Right atrium auricular region (tissue), 2 donors: Measurements from ENCODE around the gene KLHL21. TPM values are rescaled to one million over a fixed set of nuclear protein-coding genes. Genes with fewer than 3 reads are reported as not detected.
"Not testable (repeated sequence)": the region's sequence is repeated elsewhere in the genome, so short reads cannot be mapped to it uniquely, and the experiment has no call there.

Experiments used
- DNase-seq: peaks from one replicate; pipeline ENCODE4 v3.0.0-alpha.2; 2019; ENCODE audit warnings: low spot score
- H3K27ac ChIP-seq, 2 donors: fragments of 200-600 bp; sonication (generic); 1 replicate in 1 of 2; 2 replicates in 1 of 2; pipeline ENCODE4 v1.5.1; 2016 to 2019
- H3K27me3 ChIP-seq, 2 donors: fragments of 200-600 bp; sonication (generic); one replicate each; pipeline versions ENCODE4 v1.5.1 to v1.6.0; 2017 to 2019
- H3K36me3 ChIP-seq: fragments of 200-600 bp; sonication (generic); one replicate; pipeline ENCODE4 v1.5.1; 2016
- H3K4me1 ChIP-seq, 2 donors: fragments of 200-600 bp; sonication (generic); one replicate each; pipeline versions ENCODE4 v1.5.1 to v1.6.0; 2017 to 2019
- H3K4me3 ChIP-seq, 2 donors: fragments of 200-600 bp; sonication (generic); 1 replicate in 1 of 2; 2 replicates in 1 of 2; pipeline ENCODE4 v1.5.1; 2017 to 2019; ENCODE audit warnings: mild to moderate bottlenecking in 1 of 2, moderate library complexity in 1 of 2
- H3K9me3 ChIP-seq, 2 donors: fragments of 200-600 bp; sonication (generic); one replicate each; pipeline ENCODE4 v1.5.1; 2019
- total RNA-seq, 2 donors: library from RNA; depleted of rRNA; stranded (reverse); fragments of >200 nt; gene quantifications; one replicate each; pipeline ENCODE4 v1.1.0, GENCODE V29; 2016
- TF ChIP-seq, protein P1 (sequence below), 2 donors: fragments of 200-600 bp; sonication (generic); IDR thresholded peaks; one replicate each; pipeline ENCODE4 v1.5.1; 2019; ENCODE audit warnings: antibody characterized with exemption in 2 of 2

Gene KLHL21
- total RNA-seq, 2 donors from 2014 or later = 61.6 to 83.0 TPM

DNA sequence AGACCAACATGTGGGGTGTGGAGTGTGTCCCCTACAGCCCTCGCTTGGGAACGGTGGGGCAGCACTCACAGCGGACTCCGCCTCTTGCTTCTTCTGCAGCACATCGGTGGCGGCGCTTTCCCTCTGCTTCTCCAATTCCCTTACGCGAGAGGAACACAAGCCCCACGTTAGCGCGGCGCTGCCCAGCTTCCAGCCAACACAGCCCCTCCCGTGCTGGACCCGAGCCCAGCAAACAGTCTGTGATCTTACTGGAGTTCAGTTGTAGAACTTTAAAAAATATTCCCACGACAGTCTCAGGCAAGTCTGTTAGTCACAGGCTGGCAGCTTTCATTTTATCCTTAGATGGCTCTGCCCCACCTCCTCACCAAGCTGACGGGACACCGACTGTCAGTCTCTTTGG lies 35.6 kb upstream of the KLHL21 start:
- H3K36me3 ChIP-seq = peaks cover 80% of the 10 kb centered on the region
- no peaks in the 10 kb centered on the region for H3K4me1 ChIP-seq
- no peaks in the 10 kb centered on the region for H3K27me3 ChIP-seq
- peak; percentile 94 for DNase-seq
- H3K9me3 ChIP-seq = no peaks in the 10 kb centered on the region
- no peak overlapping the region for H3K4me3 ChIP-seq
- TF ChIP-seq, protein P1, sequence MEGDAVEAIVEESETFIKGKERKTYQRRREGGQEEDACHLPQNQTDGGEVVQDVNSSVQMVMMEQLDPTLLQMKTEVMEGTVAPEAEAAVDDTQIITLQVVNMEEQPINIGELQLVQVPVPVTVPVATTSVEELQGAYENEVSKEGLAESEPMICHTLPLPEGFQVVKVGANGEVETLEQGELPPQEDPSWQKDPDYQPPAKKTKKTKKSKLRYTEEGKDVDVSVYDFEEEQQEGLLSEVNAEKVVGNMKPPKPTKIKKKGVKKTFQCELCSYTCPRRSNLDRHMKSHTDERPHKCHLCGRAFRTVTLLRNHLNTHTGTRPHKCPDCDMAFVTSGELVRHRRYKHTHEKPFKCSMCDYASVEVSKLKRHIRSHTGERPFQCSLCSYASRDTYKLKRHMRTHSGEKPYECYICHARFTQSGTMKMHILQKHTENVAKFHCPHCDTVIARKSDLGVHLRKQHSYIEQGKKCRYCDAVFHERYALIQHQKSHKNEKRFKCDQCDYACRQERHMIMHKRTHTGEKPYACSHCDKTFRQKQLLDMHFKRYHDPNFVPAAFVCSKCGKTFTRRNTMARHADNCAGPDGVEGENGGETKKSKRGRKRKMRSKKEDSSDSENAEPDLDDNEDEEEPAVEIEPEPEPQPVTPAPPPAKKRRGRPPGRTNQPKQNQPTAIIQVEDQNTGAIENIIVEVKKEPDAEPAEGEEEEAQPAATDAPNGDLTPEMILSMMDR (IDR thresholded peaks at IDR 0.05) = no peak
- H3K27ac ChIP-seq = peak overlapping the region; percentile 28 to 58

DNA sequence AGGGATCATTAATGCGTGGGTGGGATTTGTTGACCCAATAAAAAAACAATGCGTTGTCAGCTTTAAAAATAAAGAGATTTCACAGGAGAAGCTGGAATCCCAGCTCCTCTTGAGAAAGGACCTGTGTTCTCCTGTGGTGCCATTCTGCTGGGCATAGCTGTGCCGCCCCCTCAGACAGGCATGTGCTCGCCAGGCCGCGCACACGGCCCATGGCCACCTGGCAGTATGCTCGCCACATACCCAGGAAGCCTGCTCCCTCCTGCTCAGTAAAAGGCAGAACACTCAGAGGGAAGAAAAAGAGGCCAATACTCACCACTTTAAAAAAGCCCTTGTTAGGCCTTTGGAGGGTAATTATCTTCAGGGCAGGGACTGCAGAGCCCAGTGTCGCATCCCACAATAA lies 35.1 kb upstream of the KLHL21 start:
- Histone ChIP-seq H3K9me3 (no peaks in the 10 kb centered on the region), H3K4me1 (no peaks in the 10 kb centered on the region), H3K36me3 (peaks cover 82% of the 10 kb centered on the region), H3K27ac (peak overlapping the region; percentile 5 to 28), H3K4me3 (no peak overlapping the region), H3K27me3 (no peaks in the 10 kb centered on the region)
- no peak for DNase-seq
- TF ChIP-seq, protein P1 (IDR thresholded peaks at IDR 0.05) = no peak

DNA sequence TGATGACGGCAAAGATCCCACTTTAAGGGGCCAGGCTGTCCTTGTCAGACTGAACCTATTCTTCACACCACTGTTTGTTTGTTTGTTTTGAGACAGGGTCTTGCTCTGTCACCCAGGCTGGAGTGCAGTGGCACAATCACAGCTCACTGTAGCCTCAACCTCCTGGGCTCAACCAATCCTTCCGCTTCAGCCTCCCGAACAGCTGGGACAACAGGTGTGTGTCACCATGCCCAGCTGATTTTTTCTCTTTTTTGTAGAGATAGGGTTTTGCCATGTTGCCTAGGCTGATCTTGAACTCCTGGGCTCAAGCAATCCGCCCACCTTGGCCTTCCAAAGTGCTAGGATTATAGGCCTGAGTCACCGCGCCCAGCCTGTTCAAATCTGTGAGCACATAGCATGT lies 34.1 kb upstream of the KLHL21 start:
- DNase-seq, H3K9me3 ChIP-seq, H3K4me3 ChIP-seq, H3K27ac ChIP-seq, H3K4me1 ChIP-seq, H3K27me3 ChIP-seq: not testable (repeated sequence)
- peaks cover 83% of the 10 kb centered on the region for H3K36me3 ChIP-seq

DNA sequence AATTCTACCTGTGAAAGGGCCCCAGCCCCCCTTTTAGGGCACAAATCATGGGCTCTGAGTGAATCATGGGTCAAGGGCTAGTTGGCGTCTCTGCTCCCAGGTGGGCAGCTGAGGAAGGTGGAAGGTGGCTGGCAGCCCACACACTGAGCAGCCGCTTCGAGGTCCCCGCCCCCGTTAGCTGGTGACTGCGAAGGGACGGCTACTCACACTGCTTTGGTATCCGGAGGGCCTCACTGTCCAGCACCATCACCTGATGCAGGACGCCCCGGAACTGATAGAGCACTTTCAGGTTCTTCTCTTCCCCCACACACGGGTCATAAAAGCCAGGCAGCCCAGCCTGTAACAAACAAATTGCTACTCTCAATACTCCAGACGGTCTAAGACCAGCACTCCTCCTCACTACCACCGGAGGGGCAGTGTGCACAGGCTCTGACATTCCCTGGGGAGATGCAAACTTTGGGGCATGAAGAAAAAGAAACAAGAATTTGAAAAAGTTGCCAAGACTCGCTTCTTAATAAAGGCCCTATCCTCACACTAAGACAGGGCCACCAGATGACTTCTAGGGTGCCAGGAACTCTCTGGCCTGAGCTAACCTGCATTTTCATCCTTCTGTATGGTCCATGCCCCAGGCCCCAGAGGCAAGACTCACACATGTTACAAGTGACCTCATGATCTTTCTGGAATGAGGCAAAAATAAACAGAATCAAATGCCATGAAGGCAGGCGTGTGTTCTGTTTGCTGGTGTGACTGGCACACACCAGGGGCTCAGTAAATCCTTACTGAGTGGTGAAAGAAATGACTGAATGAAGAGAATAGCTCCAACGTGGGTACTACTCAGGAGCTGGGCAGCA lies 33.5 kb upstream of the KLHL21 start:
- H3K36me3 ChIP-seq = peaks cover 83% of the 10 kb centered on the region
- no peak for DNase-seq
- H3K27ac ChIP-seq = no peak overlapping the region
- H3K9me3 ChIP-seq = no peaks in the 10 kb centered on the region
- TF ChIP-seq, protein P1 (IDR thresholded peaks at IDR 0.05) = no peak
- no peak overlapping the region for H3K4me3 ChIP-seq
- no peaks in the 10 kb centered on the region for H3K4me1 ChIP-seq
- no peaks in the 10 kb centered on the region for H3K27me3 ChIP-seq

DNA sequence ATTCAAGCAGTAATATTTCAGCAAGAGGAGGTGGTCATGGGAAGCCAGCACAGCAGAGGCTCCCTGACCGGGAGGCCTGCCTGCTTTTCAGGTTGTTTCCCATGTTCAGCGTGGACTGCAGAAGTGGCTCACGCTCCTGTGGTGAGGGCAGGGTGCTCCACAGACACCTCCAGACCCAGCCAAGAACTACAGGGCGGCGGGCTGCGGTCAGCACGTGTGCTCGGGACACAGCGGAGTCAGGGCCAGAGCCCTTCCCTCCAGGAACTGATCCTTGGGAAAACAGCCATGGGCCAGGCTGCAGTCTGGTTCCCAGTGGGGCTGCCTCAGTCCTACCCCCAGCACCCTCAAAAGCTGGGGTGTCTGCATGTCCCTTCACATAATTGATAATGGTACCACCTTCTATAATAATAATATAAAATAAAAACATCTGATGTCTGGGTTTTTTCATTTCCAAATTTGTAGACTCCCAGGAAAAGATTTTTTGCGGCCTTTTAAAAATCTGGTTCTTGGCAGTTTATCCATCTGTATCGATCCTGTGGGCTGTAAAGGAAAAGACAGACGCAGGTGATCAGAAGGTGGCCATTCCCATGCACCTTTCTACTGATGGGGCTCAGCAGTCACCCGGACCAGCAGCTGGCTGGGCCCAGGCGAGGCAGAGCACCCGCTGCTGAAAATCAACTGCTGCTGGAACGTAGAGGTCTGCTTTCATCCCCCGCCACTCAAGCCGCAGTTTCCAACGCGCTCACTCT lies 32.7 kb upstream of the KLHL21 start:
- H3K4me3 ChIP-seq = no peak overlapping the region
- no peaks in the 10 kb centered on the region for H3K27me3 ChIP-seq
- no peak overlapping the region for H3K27ac ChIP-seq
- TF ChIP-seq, protein P1 (IDR thresholded peaks at IDR 0.05) = no peak
- DNase-seq = no peak
- H3K36me3 ChIP-seq = peaks cover 82% of the 10 kb centered on the region
- no peaks in the 10 kb centered on the region for H3K4me1 ChIP-seq
- H3K9me3 ChIP-seq = no peaks in the 10 kb centered on the region

DNA sequence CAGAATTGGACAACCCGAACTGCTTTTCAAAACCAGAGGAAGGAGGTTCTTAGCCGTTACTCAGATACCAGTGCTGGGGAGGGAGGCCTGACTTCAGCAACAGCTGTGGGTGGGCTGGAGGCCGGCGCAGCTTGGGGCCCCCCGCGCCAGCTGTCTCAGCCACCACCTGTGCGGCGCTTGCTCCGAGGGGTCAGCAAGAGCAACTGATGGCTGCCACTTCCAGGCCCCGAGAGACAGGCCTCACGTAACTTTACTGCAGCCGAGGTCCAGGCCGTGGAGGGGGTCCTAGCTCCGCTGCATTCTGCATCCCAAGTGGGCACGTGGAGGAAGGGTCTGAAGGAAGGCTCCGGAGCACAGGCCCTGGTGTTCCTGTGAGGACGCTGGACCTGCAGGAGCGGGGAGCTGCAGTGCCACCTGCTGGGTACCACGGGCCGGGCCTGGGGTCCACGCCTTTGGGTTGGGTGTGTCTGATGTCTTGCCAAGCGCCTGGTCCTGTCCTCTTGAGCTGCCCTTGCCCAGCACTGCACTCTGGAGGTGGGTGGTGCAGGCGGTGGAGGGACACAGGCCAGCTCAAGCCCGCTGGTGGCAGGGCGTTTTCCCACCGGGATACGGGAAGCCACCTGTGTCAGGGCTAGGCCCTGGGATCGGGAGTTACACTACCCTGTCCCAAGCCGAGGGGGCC lies 31.8 kb upstream of the KLHL21 start:
- Histone ChIP-seq H3K4me3 (no peak overlapping the region), H3K27ac (no peak overlapping the region), H3K36me3 (peaks cover 82% of the 10 kb centered on the region), H3K27me3 (no peaks in the 10 kb centered on the region), H3K4me1 (no peaks in the 10 kb centered on the region), H3K9me3 (no peaks in the 10 kb centered on the region)
- TF ChIP-seq, protein P1 (IDR thresholded peaks at IDR 0.05) = peak; percentile 37 to 68
- no peak for DNase-seq
